HepG2 (cell line): Measurements from ENCODE around the gene HSF2BP. TPM values are rescaled to one million over a fixed set of nuclear protein-coding genes. Genes with fewer than 3 reads are reported as not detected.
A peak's percentile ranks its signal among the peaks of the same experiment; 100 is the strongest.

ENCODE experiments used
- AKAP8 ChIP-seq: sonication (generic); formaldehyde crosslinking; IDR thresholded peaks from 2 replicates; pipeline ENCODE4 v1.5.1; 2020; ENCODE audit warnings: mild to moderate bottlenecking, missing genetic modification reagents
- AKNA ChIP-seq: sonication (generic); formaldehyde crosslinking; IDR thresholded peaks from 2 replicates; pipeline ENCODE4 v1.4.0; 2020; ENCODE audit warnings: missing genetic modification reagents, borderline replicate concordance
- BCL6 ChIP-seq: IDR thresholded peaks from 2 replicates; pipeline ENCODE4 v1.6.1; 2016; ENCODE audit warnings: missing genetic modification reagents, missing compliant biosample characterization
- CENPX ChIP-seq: sonication (generic); formaldehyde crosslinking; IDR thresholded peaks from 2 replicates; pipeline ENCODE4 v1.9.0; 2021; ENCODE audit warnings: mild to moderate bottlenecking, missing genetic modification reagents, moderate library complexity
- EZH2 ChIP-seq: conservative IDR thresholded peaks from 2 replicates; pipeline ENCODE4 v1.6.1; 2012; ENCODE audit warnings: mild to moderate bottlenecking, low read depth, low read length, moderate library complexity
- FOXK1 ChIP-seq: sonication (generic); formaldehyde crosslinking; IDR thresholded peaks from 2 replicates; pipeline ENCODE4 v1.4.0; 2020; ENCODE audit warnings: low read depth, missing genetic modification reagents, borderline replicate concordance
- HNF4A ChIP-seq: sonication (generic); formaldehyde crosslinking; IDR thresholded peaks from 2 replicates; pipeline ENCODE4 v1.4.0; 2020; ENCODE audit warnings: missing genetic modification reagents
- IRF2 ChIP-seq: IDR thresholded peaks from 2 replicates; pipeline ENCODE4 v1.6.1; 2018; ENCODE audit warnings: missing genetic modification reagents, missing compliant biosample characterization
- ISL2 ChIP-seq: sonication (generic); formaldehyde crosslinking; IDR thresholded peaks from 2 replicates; pipeline ENCODE4 v1.5.0; 2020; ENCODE audit warnings: missing genetic modification reagents
- KAT8 ChIP-seq: IDR thresholded peaks from 2 replicates; pipeline ENCODE4 v1.6.1; 2016; ENCODE audit warnings: missing genetic modification reagents, missing compliant biosample characterization
- KDM5B ChIP-seq: sonication (generic); formaldehyde crosslinking; IDR thresholded peaks from 2 replicates; pipeline ENCODE4 v1.4.0; 2020; ENCODE audit warnings: missing genetic modification reagents, mild to moderate bottlenecking, borderline replicate concordance
- MAFF ChIP-seq: IDR thresholded peaks from 2 replicates; pipeline ENCODE4 v1.6.1; 2011; ENCODE audit warnings: low read depth, low read length, improper control_type of control experiment
- POGZ ChIP-seq: sonication (generic); formaldehyde crosslinking; IDR thresholded peaks from 2 replicates; pipeline ENCODE4 v1.4.0; 2020; ENCODE audit warnings: mild to moderate bottlenecking, missing genetic modification reagents
- RCOR2 ChIP-seq: IDR thresholded peaks from 2 replicates; pipeline ENCODE4 v1.6.1; 2016; ENCODE audit warnings: missing biosample characterization, missing genetic modification reagents
- RNF2 ChIP-seq: fragments of 450-650 bp; conservative IDR thresholded peaks from 2 replicates; pipeline ENCODE4 v1.6.1; 2016; ENCODE audit warnings: low read depth
- SETDB1 ChIP-seq: sonication (generic); formaldehyde crosslinking; IDR thresholded peaks from 2 replicates; pipeline ENCODE4 v1.5.1; 2020; ENCODE audit warnings: missing genetic modification reagents, mild to moderate bottlenecking, borderline replicate concordance
- SMARCE1 ChIP-seq: fragments of 450-650 bp; IDR thresholded peaks from 2 replicates; pipeline ENCODE4 v1.6.1; 2017; ENCODE audit warnings: borderline replicate concordance
- TEAD2 ChIP-seq: sonication (generic); formaldehyde crosslinking; IDR thresholded peaks from 2 replicates; pipeline ENCODE4 v1.9.0; 2021; ENCODE audit warnings: missing genetic modification reagents
- TEAD3 ChIP-seq: optimal IDR thresholded peaks from 2 replicates; pipeline ENCODE3; 2016; ENCODE audit warnings: borderline replicate concordance
- XBP1 ChIP-seq: sonication (generic); formaldehyde crosslinking; IDR thresholded peaks from 2 replicates; pipeline ENCODE4 v1.5.0; 2020; ENCODE audit warnings: missing genetic modification reagents
- ZBTB7B ChIP-seq: sonication (generic); formaldehyde crosslinking; IDR thresholded peaks from 2 replicates; pipeline ENCODE4 v1.4.0; 2020; ENCODE audit warnings: missing genetic modification reagents
- ZNF234 ChIP-seq: sonication (generic); formaldehyde crosslinking; conservative IDR thresholded peaks from 2 replicates; pipeline ENCODE4 v1.5.1; 2020; ENCODE audit warnings: mild to moderate bottlenecking, missing genetic modification reagents
- ZNF24 ChIP-seq: fragments of 450-650 bp; IDR thresholded peaks from 2 replicates; pipeline ENCODE4 v1.6.1; 2017; ENCODE audit warnings: antibody characterized with exemption, mild to moderate bottlenecking
- ZNF317 ChIP-seq: sonication (generic); formaldehyde crosslinking; IDR thresholded peaks from 2 replicates; pipeline ENCODE4 v1.5.0; 2020; ENCODE audit warnings: mild to moderate bottlenecking, missing genetic modification reagents
- ZNF546 ChIP-seq: sonication (generic); formaldehyde crosslinking; conservative IDR thresholded peaks from 2 replicates; pipeline ENCODE4 v1.8.1; 2023; ENCODE audit warnings: mild to moderate bottlenecking, missing genetic modification reagents
- ZNF572 ChIP-seq: sonication (generic); formaldehyde crosslinking; IDR thresholded peaks from 2 replicates; pipeline ENCODE4 v1.5.1; 2020; ENCODE audit warnings: mild to moderate bottlenecking, missing genetic modification reagents
- ZNF616 ChIP-seq: sonication (generic); formaldehyde crosslinking; IDR thresholded peaks from 2 replicates; pipeline ENCODE4 v1.5.0; 2020; ENCODE audit warnings: low read depth, mild to moderate bottlenecking, missing genetic modification reagents
- ZNF7 ChIP-seq: IDR thresholded peaks from 2 replicates; pipeline ENCODE4 v1.6.1; 2016; ENCODE audit warnings: missing biosample characterization, missing genetic modification reagents
- polyA plus RNA-seq, 8 experiments: library from polyadenylated mRNA; depleted of rRNA in 3 of 8; stranded (reverse) in 7 of 8; unstranded in 1 of 8; fragments of >200 nt; fragmentation: Illumina TruSeq in 4 of 8; extraction: Trizol in 4 of 8; gene quantifications; 2 replicates each; pipeline versions ENCODE4 v1.2.1 to v1.2.3, GENCODE V29; 2011 to 2016; ENCODE audit warnings: low read depth in 4 of 8, missing spikeins in 1 of 8, mixed read lengths in 1 of 8; ENCODE audit not compliant: insufficient read depth in 1 of 8
- total RNA-seq, 5 experiments: library from RNA; depleted of rRNA; stranded (reverse); fragments of >200 nt; fragmentation: Illumina TruSeq; extraction: Trizol; gene quantifications; 2 replicates each; pipeline ENCODE4 v1.2.3, GENCODE V29; 2016; ENCODE audit warnings: low read depth in 1 of 5

The HSF2BP gene
- total and polyA plus RNA-seq, 2 of the 13 experiments (the other 11 are each of a cell fraction or from before 2014, with no cell fraction given) = 0.67 to 2.2 TPM

DNA sequence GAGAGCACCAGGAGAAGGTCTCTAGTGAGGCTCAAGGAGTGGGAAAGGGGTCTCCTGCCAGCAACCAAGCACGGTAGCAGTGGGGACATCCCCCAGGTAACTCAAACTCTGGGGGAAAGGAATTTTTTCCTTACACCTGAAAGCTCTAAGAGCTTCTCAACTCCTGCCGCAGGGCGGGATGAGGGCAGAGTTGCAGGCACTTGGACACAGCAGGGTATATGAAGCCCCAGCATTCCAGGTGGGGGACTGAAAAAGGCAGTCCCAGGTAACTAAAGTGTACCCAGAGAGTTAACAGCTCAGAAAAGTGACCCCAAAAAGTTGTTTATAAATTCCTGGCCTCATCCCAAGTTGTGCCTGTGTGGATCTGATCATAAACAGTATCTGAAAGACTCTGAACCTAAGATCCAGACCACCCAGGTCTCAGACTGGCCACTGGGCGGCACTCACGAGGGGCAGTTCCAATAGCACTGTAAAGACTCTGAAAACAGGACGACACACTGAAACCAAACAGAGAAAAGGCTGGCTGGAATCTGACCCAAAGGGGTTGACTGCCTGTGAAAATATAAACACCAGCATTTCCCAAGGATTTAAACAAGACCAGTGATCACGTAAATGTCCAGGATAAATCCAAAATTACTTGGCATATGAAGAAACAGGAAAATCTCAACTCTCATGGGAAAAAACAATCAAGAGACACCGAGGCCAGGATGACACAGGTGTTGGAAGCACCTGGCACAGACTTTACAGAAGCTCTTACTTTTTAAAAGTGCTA, 47.5 kb downstream of the HSF2BP start (continued):
- TF ChIP-seq KAT8 (CRISPR knock-in tag) (peak; percentile 20; the same call in 1 of the 2 replicates), ZNF234 (CRISPR knock-in tag) (no peak), ZNF616 (CRISPR knock-in tag) (no peak), AKAP8 (CRISPR knock-in tag) (no peak), SETDB1 (CRISPR knock-in tag) (no peak), ZNF7 (CRISPR knock-in tag) (no peak), FOXK1 (CRISPR knock-in tag) (peak; percentile 32; the same call in 1 of the 2 replicates), RNF2 (no peak), ZNF317 (CRISPR knock-in tag) (peak; percentile 49; the same call in 1 of the 2 replicates), EZH2 (no peak), CENPX (CRISPR knock-in tag) (no peak), KDM5B (CRISPR knock-in tag) (no peak), ZNF546 (CRISPR knock-in tag) (no peak), BCL6 (CRISPR knock-in tag) (no peak), ZNF24 (no peak), XBP1 (CRISPR knock-in tag) (no peak), ZBTB7B (CRISPR knock-in tag) (peak; percentile 78; the same call in 1 of the 2 replicates), HNF4A (CRISPR knock-in tag) (no peak), AKNA (CRISPR knock-in tag) (no peak), ISL2 (CRISPR knock-in tag) (0 out of 2 replicates have a peak, but pooled peaks have one; percentile 14), ZNF572 (no peak), SMARCE1 (no peak), RCOR2 (CRISPR knock-in tag) (no peak), TEAD2 (CRISPR knock-in tag) (no peak), MAFF (no peak), TEAD3 (peak; percentile 60), IRF2 (peak; percentile 66; the same call in 1 of the 2 replicates), POGZ (peak; percentile 24; the same call in 1 of the 2 replicates)
